Esophagus squamous epithelium (tissue), 4 donors: ENCODE data around the gene HS3ST3A1.

Experiments used
- CTCF ChIP-seq, 6 experiments: fragments of 450-650 bp in 4 of 6; fragments of 200-600 bp in 2 of 6; sonication (generic) in 2 of 6; IDR thresholded peaks; one replicate each; pipeline ENCODE4 v1.5.1; 2016 to 2019; ENCODE audit warnings: antibody characterized with exemption in 6 of 6, mild to moderate bottlenecking in 4 of 6, moderate library complexity in 4 of 6
- POLR2A ChIP-seq, 4 donors: fragments of 450-650 bp; IDR thresholded peaks; one replicate each; pipeline ENCODE4 v1.6.1; 2017; ENCODE audit warnings: antibody characterized with exemption in 4 of 4, mild to moderate bottlenecking in 4 of 4, moderate library complexity in 3 of 4

DNA sequence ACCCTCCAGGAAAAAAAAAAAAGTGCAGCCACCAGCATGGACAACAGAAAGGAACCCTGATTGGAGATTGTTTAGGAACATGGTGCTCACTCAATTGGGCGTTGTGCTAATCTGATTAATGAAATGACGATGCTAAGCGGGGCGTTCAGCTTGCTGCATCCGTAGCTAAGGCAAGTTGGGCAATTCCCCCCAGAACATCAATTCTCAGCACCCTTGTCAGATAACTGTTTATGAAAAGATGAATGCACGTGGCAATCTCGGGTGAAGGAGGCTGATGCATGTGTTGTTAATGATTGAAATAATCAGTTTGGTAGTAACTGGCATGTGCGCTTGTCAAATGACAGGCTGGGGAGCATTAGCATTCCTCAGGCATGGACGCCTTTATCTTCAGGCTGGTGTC lies 57.0 kb downstream of the HS3ST3A1 start:
- TF ChIP-seq CTCF (IDR thresholded peaks at IDR 0.05) (no peak), POLR2A (IDR thresholded peaks at IDR 0.05) (no peak)
